ENCODE measurements around the gene OVOL1. TPM values are rescaled to one million over a fixed set of nuclear protein-coding genes. Genes with fewer than 3 reads are reported as not detected.

The OVOL1 gene
- total and polyA plus RNA-seq, 4 donors = 0.28 to 3.9 TPM; not detected in 2

DNA sequence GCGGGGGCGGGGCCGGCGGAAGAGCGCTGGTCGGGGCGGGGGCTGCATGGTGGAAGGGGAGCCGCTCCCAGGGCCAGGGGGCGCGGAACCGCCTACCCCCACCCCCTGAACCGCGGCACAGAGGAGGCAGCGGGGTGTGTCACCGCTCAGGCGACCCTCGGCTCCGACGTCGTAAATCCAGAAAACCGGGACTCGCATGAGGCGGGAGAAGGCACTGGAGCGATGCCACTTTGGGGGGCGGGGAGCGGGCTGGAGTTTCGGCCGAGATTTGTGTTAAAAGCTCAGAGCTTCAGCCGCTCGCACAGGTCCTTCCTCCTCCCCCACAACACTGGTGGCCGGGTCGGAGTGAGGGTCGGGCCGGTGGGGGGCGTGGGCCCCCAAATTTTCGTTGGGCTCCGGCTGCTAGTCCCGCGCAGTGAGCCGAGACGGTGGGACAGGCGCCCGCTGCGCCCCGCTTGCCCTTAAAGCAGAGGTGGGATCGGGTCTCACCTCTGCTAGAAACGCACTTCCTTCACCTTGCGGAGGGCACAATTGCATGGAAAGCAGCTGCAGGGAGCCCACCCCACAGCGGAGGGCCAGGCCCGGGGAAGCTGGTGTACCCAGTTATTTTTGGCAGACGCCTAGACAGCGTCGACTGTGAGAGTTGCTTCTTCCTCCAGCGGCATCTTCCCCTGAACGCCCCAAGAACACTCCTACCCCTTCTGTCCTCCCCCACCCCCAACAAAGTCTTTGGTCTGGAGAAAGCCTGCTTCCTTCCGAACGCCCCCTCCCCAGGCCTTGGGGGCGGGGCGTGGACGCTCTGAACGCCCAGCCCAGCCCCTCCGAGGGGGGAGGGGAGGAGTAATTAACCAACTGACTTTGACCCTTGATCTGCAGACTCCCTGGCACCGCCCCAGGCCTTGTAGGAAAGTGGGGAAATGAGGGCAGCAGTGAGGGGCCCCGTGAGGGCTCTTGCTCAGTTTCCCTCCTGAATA lies 1.1 kb downstream of the OVOL1 start:
- no peak for ATAC-seq (ENCODE audit: low FRiP score)

GRCh38 chr11:65788821-65789220 lies 2.0 kb downstream of the OVOL1 start:
- Histone ChIP-seq H3K4me1 (ENCODE audit: control insufficient read depth in 1 of 2, insufficient read depth in 2 of 2, low read length in 2 of 2) (no peaks in the 10 kb centered on the region), H3K4me3 (ENCODE audit: low read length in 2 of 2) (no peak overlapping the region), H3K36me3 (ENCODE audit: control insufficient read depth in 1 of 2, insufficient read depth in 2 of 2, low read length in 1 of 2) (no peaks in the 10 kb centered on the region), H3K27ac (ENCODE audit: low read depth in 1 of 2, low read length in 2 of 2) (no peak overlapping the region), H3K27me3 (ENCODE audit: control insufficient read depth in 1 of 2, insufficient read depth in 2 of 2, low read length in 1 of 2) (no peaks in the 10 kb centered on the region), H3K9me3 (ENCODE audit: control insufficient read depth, low read length) (no peaks in the 10 kb centered on the region)
- DNase-seq = no peak
- intact Hi-C loops (cut with DNase I) = no loop called here
- no peak for ATAC-seq (ENCODE audit: low FRiP score)
- WGBS, 2 donors = 84 to 88% methylated on average over 6 of the region's 6 CpGs

More for the DNA sequence above, 1.1 kb downstream of the OVOL1 start:
- no peaks in the 10 kb centered on the region for H3K36me3 ChIP-seq (ENCODE audit: control insufficient read depth in 1 of 2, insufficient read depth in 2 of 2, low read length in 1 of 2)
- intact Hi-C loops (cut with DNase I) = no loop called here
- no peak for DNase-seq
- WGBS, 2 donors = 6 to 7% methylated on average over 57 to 64 of the region's 64 CpGs
- H3K27ac ChIP-seq (ENCODE audit: low read depth in 1 of 2, low read length in 2 of 2) = no peak overlapping the region
- H3K27me3 ChIP-seq (ENCODE audit: control insufficient read depth in 1 of 2, insufficient read depth in 2 of 2, low read length in 1 of 2) = no peaks in the 10 kb centered on the region
- H3K9me3 ChIP-seq (ENCODE audit: control insufficient read depth, low read length) = no peaks in the 10 kb centered on the region
- no peaks in the 10 kb centered on the region for H3K4me1 ChIP-seq (ENCODE audit: control insufficient read depth in 1 of 2, insufficient read depth in 2 of 2, low read length in 2 of 2)
- H3K4me3 ChIP-seq (ENCODE audit: low read length in 2 of 2) = no peak overlapping the region

- Histone ChIP-seq H3K27ac (ENCODE audit: low read depth in 1 of 2, low read length in 2 of 2) (no peak overlapping the region), H3K9me3 (ENCODE audit: control insufficient read depth, low read length) (no peaks in the 10 kb centered on the region), H3K27me3 (ENCODE audit: control insufficient read depth in 1 of 2, insufficient read depth in 2 of 2, low read length in 1 of 2) (no peaks in the 10 kb centered on the region), H3K4me1 (ENCODE audit: control insufficient read depth in 1 of 2, insufficient read depth in 2 of 2, low read length in 2 of 2) (no peaks in the 10 kb centered on the region), H3K36me3 (ENCODE audit: control insufficient read depth in 1 of 2, insufficient read depth in 2 of 2, low read length in 1 of 2) (no peaks in the 10 kb centered on the region), H3K4me3 (ENCODE audit: low read length in 2 of 2) (no peak overlapping the region)
- no peak for ATAC-seq (ENCODE audit: low FRiP score)
- intact Hi-C loops (cut with DNase I) = no loop called here
- 80 to 81% methylated on average over 14 of the region's 14 CpGs for WGBS, 2 donors
- no peak for DNase-seq
Measured at GRCh38 chr11:65789230-65790103, 2.6 kb downstream of the OVOL1 start.

DNA sequence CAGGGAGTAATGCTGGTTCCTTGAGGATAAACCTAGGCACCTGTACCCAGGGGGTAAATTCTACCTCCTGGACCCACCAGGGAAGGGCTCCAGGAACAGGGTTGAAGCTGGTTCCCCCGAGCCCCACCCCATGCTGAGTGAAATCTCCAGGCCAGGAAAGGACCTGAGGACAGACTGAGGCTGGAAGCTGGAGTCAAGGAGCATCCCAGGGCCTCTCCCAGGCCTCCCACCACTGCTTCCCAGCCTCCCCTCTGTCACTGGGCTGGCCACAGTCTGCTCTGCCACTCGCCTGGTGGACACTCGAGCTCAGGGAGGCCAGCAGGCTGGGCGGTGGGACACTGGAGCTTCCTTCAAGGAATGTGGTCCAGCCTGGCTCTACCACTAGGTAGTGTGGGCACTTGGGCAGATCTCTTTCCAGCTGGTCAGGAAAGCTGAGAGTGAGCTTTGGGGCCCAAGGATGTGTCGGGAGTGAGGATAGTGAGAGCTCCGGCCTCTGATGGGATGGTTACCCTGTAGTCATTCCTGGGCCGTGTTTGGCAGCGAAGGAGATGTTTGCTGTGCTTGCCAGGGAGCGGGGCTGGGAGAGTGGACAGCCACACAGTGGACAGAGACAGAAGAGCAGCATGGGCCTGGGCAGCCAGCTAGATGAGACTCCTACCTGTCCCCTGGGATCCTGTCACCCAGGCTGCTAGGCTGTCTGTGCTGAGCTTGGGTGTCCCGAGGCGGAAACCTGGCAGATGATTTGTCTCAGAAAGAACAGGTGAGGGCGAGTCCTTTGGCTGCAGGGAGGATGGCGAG lies 3.4 kb downstream of the OVOL1 start:
- no peak overlapping the region for H3K27ac ChIP-seq (ENCODE audit: low read depth in 1 of 2, low read length in 2 of 2)
- H3K27me3 ChIP-seq (ENCODE audit: control insufficient read depth in 1 of 2, insufficient read depth in 2 of 2, low read length in 1 of 2) = no peaks in the 10 kb centered on the region
- ATAC-seq (ENCODE audit: low FRiP score) = no peak

DNA sequence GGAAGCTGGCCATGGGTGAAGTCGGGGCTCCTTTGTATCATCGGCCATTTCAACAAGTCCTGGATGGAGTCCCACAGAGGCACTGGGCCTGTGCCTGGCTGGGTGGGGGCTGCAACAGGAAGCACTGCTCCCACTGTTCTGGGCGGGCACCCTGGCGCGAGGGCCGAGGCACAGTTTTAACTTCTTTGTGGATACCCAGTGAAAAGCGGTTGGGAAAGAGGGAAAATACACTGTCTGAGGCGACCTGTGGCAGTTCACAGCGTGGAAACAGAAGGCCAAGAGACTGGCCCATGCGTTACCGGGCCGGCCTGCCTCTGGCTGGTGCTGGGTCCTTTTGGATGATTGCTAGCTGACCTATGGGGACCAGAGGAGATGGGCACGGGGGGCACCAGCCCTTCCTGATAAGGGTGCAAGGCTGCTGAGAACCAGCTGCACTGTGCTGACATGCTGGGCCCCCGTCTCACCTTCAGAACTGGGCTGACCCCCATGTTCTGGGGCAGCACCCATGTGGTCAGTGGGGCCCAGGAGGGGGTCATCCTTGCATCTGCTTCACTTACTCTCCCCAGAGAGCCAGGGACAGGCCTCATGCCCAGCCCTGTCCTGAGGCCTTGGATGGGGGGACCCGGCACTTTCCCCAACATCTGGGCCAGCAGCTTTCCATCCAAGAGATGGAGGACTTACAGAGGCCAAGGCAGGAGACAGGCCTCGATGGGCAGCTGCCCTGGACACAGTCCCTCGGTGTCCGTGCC lies 4.2 kb downstream of the OVOL1 start:
- intact Hi-C loops (cut with DNase I) = no loop called here
- Histone ChIP-seq H3K4me1 (ENCODE audit: control insufficient read depth in 1 of 2, insufficient read depth in 2 of 2, low read length in 2 of 2) (no peaks in the 10 kb centered on the region), H3K36me3 (ENCODE audit: control insufficient read depth in 1 of 2, insufficient read depth in 2 of 2, low read length in 1 of 2) (no peaks in the 10 kb centered on the region), H3K9me3 (ENCODE audit: control insufficient read depth, low read length) (no peaks in the 10 kb centered on the region), H3K4me3 (ENCODE audit: low read length in 2 of 2) (no peak overlapping the region), H3K27me3 (ENCODE audit: control insufficient read depth in 1 of 2, insufficient read depth in 2 of 2, low read length in 1 of 2) (no peaks in the 10 kb centered on the region), H3K27ac (ENCODE audit: low read depth in 1 of 2, low read length in 2 of 2) (no peak overlapping the region)
- ATAC-seq (ENCODE audit: low FRiP score) (no peak), DNase-seq (no peak)
- 89 to 92% methylated on average over 18 of the region's 18 CpGs for WGBS, 2 donors

More for the DNA sequence above, 3.4 kb downstream of the OVOL1 start:
- intact Hi-C loops (cut with DNase I) = no loop called here
- no peaks in the 10 kb centered on the region for H3K4me1 ChIP-seq (ENCODE audit: control insufficient read depth in 1 of 2, insufficient read depth in 2 of 2, low read length in 2 of 2)
- no peaks in the 10 kb centered on the region for H3K36me3 ChIP-seq (ENCODE audit: control insufficient read depth in 1 of 2, insufficient read depth in 2 of 2, low read length in 1 of 2)
- H3K9me3 ChIP-seq (ENCODE audit: control insufficient read depth, low read length) = no peaks in the 10 kb centered on the region
- no peak overlapping the region for H3K4me3 ChIP-seq (ENCODE audit: low read length in 2 of 2)
- no peak for DNase-seq
- WGBS, 2 donors = 86 to 90% methylated on average over 13 of the region's 13 CpGs

DNA sequence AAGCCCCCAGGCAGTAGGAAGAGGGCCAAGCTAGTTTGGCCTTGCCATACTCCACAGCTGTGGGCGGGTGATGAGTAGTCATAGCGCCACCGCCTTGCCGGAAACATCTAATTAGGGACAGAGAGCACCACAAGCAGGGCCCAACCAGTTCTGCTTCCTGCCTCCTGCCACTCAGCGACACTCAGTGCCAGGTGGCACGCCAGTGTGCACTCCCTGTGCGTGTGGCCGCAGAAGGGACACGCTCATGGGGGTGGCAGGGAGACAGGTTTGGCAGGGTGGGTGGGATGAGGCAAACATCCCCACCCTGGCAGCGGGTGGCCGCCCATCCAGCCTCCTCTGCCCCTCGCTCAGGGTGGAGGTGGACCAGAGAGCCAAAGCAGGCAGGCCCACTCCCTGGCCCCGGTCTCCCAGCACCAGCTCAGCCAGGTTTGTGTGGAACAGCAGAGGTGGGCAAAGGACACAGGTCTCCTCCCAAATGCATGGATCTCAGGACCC lies 4.9 kb downstream of the OVOL1 start:
- no peaks in the 10 kb centered on the region for H3K36me3 ChIP-seq (ENCODE audit: control insufficient read depth in 1 of 2, insufficient read depth in 2 of 2, low read length in 1 of 2)
- no peak for DNase-seq
- H3K27me3 ChIP-seq (ENCODE audit: control insufficient read depth in 1 of 2, insufficient read depth in 2 of 2, low read length in 1 of 2) = no peaks in the 10 kb centered on the region
- H3K27ac ChIP-seq (ENCODE audit: low read depth in 1 of 2, low read length in 2 of 2) = no peak overlapping the region
- H3K9me3 ChIP-seq (ENCODE audit: control insufficient read depth, low read length) = no peaks in the 10 kb centered on the region
- H3K4me3 ChIP-seq (ENCODE audit: low read length in 2 of 2) = no peak overlapping the region
- ATAC-seq (ENCODE audit: low FRiP score) = no peak
- WGBS, 2 donors = 88 to 90% methylated on average over 13 of the region's 13 CpGs
- intact Hi-C loops (cut with DNase I) = no loop called here
- H3K4me1 ChIP-seq (ENCODE audit: control insufficient read depth in 1 of 2, insufficient read depth in 2 of 2, low read length in 2 of 2) = no peaks in the 10 kb centered on the region

DNA sequence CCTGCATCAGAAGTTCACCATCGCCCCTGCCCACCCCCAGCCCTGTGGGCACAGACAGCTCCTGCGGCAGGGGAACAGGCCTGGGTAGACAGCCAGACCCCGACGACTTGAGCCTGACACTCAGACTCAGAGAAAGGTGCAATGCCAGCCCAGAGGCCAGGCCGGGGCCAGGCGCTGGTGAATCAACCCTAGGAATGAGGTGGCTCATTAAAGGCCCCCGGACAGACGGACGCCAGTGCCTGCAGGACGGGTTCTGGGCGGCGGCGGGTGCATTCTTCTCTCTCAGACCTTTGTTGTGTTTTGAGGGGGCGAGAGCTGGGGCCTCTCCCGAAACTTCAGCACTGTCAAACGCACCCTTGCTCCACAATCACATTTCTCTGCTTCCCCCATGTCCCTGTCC lies 5.6 kb downstream of the OVOL1 start:
- H3K9me3 ChIP-seq (ENCODE audit: control insufficient read depth, low read length) = no peaks in the 10 kb centered on the region
- H3K4me1 ChIP-seq (ENCODE audit: control insufficient read depth in 1 of 2, insufficient read depth in 2 of 2, low read length in 2 of 2) = no peaks in the 10 kb centered on the region
- no peak overlapping the region for H3K27ac ChIP-seq (ENCODE audit: low read depth in 1 of 2, low read length in 2 of 2)
- WGBS, 2 donors = 86 to 88% methylated on average over 16 of the region's 16 CpGs
- ATAC-seq (ENCODE audit: low FRiP score) = no peak
- no peak overlapping the region for H3K4me3 ChIP-seq (ENCODE audit: low read length in 2 of 2)
- H3K27me3 ChIP-seq (ENCODE audit: control insufficient read depth in 1 of 2, insufficient read depth in 2 of 2, low read length in 1 of 2) = no peaks in the 10 kb centered on the region
- intact Hi-C loops (cut with DNase I) = no loop called here
- H3K36me3 ChIP-seq (ENCODE audit: control insufficient read depth in 1 of 2, insufficient read depth in 2 of 2, low read length in 1 of 2) = no peaks in the 10 kb centered on the region
- DNase-seq = no peak

Measured in aorta (tissue), 5 donors.